ENCODE results near the gene TGM4. TPM values are rescaled to one million over a fixed set of nuclear protein-coding genes. Genes with fewer than 3 reads are reported as not detected.
"Not testable (repeated sequence)": the region's sequence is repeated elsewhere in the genome, so short reads cannot be mapped to it uniquely, and the experiment has no call there.

The TGM4 gene
- 1.1 TPM in 1 of 2 replicates, not detected in the other for total RNA-seq (2014; rRNA removed; shearing (Covaris generic); ENCODE audit: low replicate concordance)

- DNase-seq (ENCODE audit: low read depth) = no peak
- in situ Hi-C loops (cut with HindIII; ENCODE audit: low pct_unique_long_range_greater_than_20kb, low sequenced_read_pairs) = no loop called here
Observed at GRCh38 chr3:44874308-44874707, at the start of gene TGM4. Gene TGM4 (plus strand): TSS chr3:44874608. CDS start chr3:44874679, 71 bp downstream.

- DNase-seq (ENCODE audit: low read depth) = peak; percentile 26
- in situ Hi-C loops (cut with HindIII; ENCODE audit: low pct_unique_long_range_greater_than_20kb, low sequenced_read_pairs) = no loop called here
Observed at GRCh38 chr3:44825264-44825925, 49.0 kb upstream of the TGM4 start.

GRCh38 chr3:44827196-44827595, 47.2 kb upstream of the TGM4 start:
- no peak for DNase-seq (ENCODE audit: low read depth)
- in situ Hi-C loops (cut with HindIII; ENCODE audit: low pct_unique_long_range_greater_than_20kb, low sequenced_read_pairs) = no loop called here

GRCh38 chr3:44831232-44831631, 43.2 kb upstream of the TGM4 start:
- in situ Hi-C loops (cut with HindIII; ENCODE audit: low pct_unique_long_range_greater_than_20kb, low sequenced_read_pairs) = no loop called here
- no peak for DNase-seq (ENCODE audit: low read depth)

- no peak for DNase-seq (ENCODE audit: low read depth)
- in situ Hi-C loops (cut with HindIII; ENCODE audit: low pct_unique_long_range_greater_than_20kb, low sequenced_read_pairs) = no loop called here
Observed at GRCh38 chr3:44832032-44832431, 42.4 kb upstream of the TGM4 start.

GRCh38 chr3:44832965-44833364, 41.4 kb upstream of the TGM4 start:
- no peak for DNase-seq (ENCODE audit: low read depth)
- in situ Hi-C loops (cut with HindIII; ENCODE audit: low pct_unique_long_range_greater_than_20kb, low sequenced_read_pairs) = no loop called here

- in situ Hi-C loops (cut with HindIII; ENCODE audit: low pct_unique_long_range_greater_than_20kb, low sequenced_read_pairs) = no loop called here
Observed at GRCh38 chr3:44833394-44833793, 41.0 kb upstream of the TGM4 start.

GRCh38 chr3:44835684-44836083, 38.7 kb upstream of the TGM4 start:
- DNase-seq (ENCODE audit: low read depth) = no peak
- in situ Hi-C loops (cut with HindIII; ENCODE audit: low pct_unique_long_range_greater_than_20kb, low sequenced_read_pairs) = no loop called here

More at GRCh38 chr3:44833394-44833793, 41.0 kb upstream of the TGM4 start:
- no peak for DNase-seq (ENCODE audit: low read depth)

- in situ Hi-C loops (cut with HindIII; ENCODE audit: low pct_unique_long_range_greater_than_20kb, low sequenced_read_pairs) = no loop called here
- DNase-seq (ENCODE audit: low read depth) = no peak
Observed at GRCh38 chr3:44842376-44842775, 32.0 kb upstream of the TGM4 start.

- in situ Hi-C loops (cut with HindIII; ENCODE audit: low pct_unique_long_range_greater_than_20kb, low sequenced_read_pairs) = no loop called here
- no peak for DNase-seq (ENCODE audit: low read depth)
Observed at GRCh38 chr3:44845528-44846520, 28.6 kb upstream of the TGM4 start.

GRCh38 chr3:44848634-44849033, 25.8 kb upstream of the TGM4 start:
- in situ Hi-C loops (cut with HindIII; ENCODE audit: low pct_unique_long_range_greater_than_20kb, low sequenced_read_pairs) = no loop called here
- DNase-seq (ENCODE audit: low read depth) = no peak

GRCh38 chr3:44856663-44857062, 17.7 kb upstream of the TGM4 start:
- DNase-seq (ENCODE audit: low read depth); in situ Hi-C loops (cut with HindIII; ENCODE audit: low pct_unique_long_range_greater_than_20kb, low sequenced_read_pairs): not testable (repeated sequence)

GRCh38 chr3:44860117-44860516, 14.3 kb upstream of the TGM4 start:
- DNase-seq (ENCODE audit: low read depth) = no peak
- in situ Hi-C loops (cut with HindIII; ENCODE audit: low pct_unique_long_range_greater_than_20kb, low sequenced_read_pairs) = no loop called here

GRCh38 chr3:44861412-44862225, 12.8 kb upstream of the TGM4 start, which contains the start of gene TMEM42:
Gene TMEM42 (plus strand): TSS chr3:44861912. CDS start chr3:44861925, 13 bp downstream.
- DNase-seq (ENCODE audit: low read depth) = peak; percentile 88
- in situ Hi-C loops (cut with HindIII; ENCODE audit: low pct_unique_long_range_greater_than_20kb, low sequenced_read_pairs) = no loop called here

GRCh38 chr3:44862226-44862637, 12.2 kb upstream of the TGM4 start:
- peak; percentile 40 for DNase-seq (ENCODE audit: low read depth)
- in situ Hi-C loops (cut with HindIII; ENCODE audit: low pct_unique_long_range_greater_than_20kb, low sequenced_read_pairs) = no loop called here

GRCh38 chr3:44865272-44866035, 9.0 kb upstream of the TGM4 start:
- in situ Hi-C loops (cut with HindIII; ENCODE audit: low pct_unique_long_range_greater_than_20kb, low sequenced_read_pairs) = no loop called here
- DNase-seq (ENCODE audit: low read depth) = no peak

GRCh38 chr3:44867421-44868111, 6.8 kb upstream of the TGM4 start:
- no peak for DNase-seq (ENCODE audit: low read depth)
- in situ Hi-C loops (cut with HindIII; ENCODE audit: low pct_unique_long_range_greater_than_20kb, low sequenced_read_pairs) = no loop called here

All from Caki2 (cell line).